Omental fat pad (tissue), 4 donors: ENCODE measurements around the gene CLCNKA. TPM values are rescaled to one million over a fixed set of nuclear protein-coding genes. Genes with fewer than 3 reads are reported as not detected.

Source experiments
- ATAC-seq: fragments of 150-250 bp; one replicate; pipeline ENCODE4 v1.9.1; 2016; ENCODE audit warnings: mild to moderate bottlenecking, moderate library complexity; ENCODE audit not compliant: low FRiP score
- DNase-seq: peaks from one replicate; pipeline ENCODE4 v3.0.0-alpha.2; 2019; ENCODE audit warnings: low spot score
- CTCF ChIP-seq, 3 donors: fragments of 450-650 bp; IDR thresholded peaks; one replicate each; pipeline ENCODE4 v1.5.1; 2016 to 2017; ENCODE audit warnings: antibody characterized with exemption in 3 of 3, mild to moderate bottlenecking in 3 of 3, moderate library complexity in 2 of 3
- total RNA-seq, 4 donors: library from RNA; depleted of rRNA; stranded (reverse); fragments of >200 nt; gene quantifications; one replicate each; pipeline ENCODE4 v1.1.0, GENCODE V29; 2016

Gene CLCNKA
- total RNA-seq, 4 donors from 2014 or later: 0.37 to 2.4 (median 1.0) TPM

- DNase-seq: no peak
- TF ChIP-seq CTCF (IDR thresholded peaks at IDR 0.05): no peak
- no peak for ATAC-seq
Measured at GRCh38 chr1:16070640-16071355, 49.0 kb downstream of the CLCNKA start.

GRCh38 chr1:16071614-16072013, 49.8 kb downstream of the CLCNKA start:
- no peak for TF ChIP-seq CTCF (IDR thresholded peaks at IDR 0.05)
- ATAC-seq (no peak), DNase-seq (no peak)

- ATAC-seq: no peak
- DNase-seq: no peak
- no peak for TF ChIP-seq CTCF (IDR thresholded peaks at IDR 0.05)
Measured at GRCh38 chr1:16072095-16072494, 50.3 kb downstream of the CLCNKA start.

- DNase-seq: no peak
- ATAC-seq: no peak
- no peak for TF ChIP-seq CTCF (IDR thresholded peaks at IDR 0.05)
Measured at GRCh38 chr1:16072616-16073484, 51.0 kb downstream of the CLCNKA start.

- DNase-seq (no peak), ATAC-seq (no peak)
- TF ChIP-seq CTCF (IDR thresholded peaks at IDR 0.05): no peak
Measured at GRCh38 chr1:16073490-16074119, 51.8 kb downstream of the CLCNKA start, which contains the start of gene FAM131C. Gene FAM131C, minus strand, starts transcription at chr1:16073651. Its CDS starts 209 bp downstream, at chr1:16073442.

- DNase-seq (no peak), ATAC-seq (no peak)
- no peak for TF ChIP-seq CTCF (IDR thresholded peaks at IDR 0.05)
Measured at GRCh38 chr1:16074217-16074616, 52.4 kb downstream of the CLCNKA start.
